ENCODE results near the gene CCT4. TPM values are rescaled to one million over a fixed set of nuclear protein-coding genes. Genes with fewer than 3 reads are reported as not detected.
A peak's percentile ranks its signal among the peaks of the same experiment; 100 is the strongest.

The CCT4 gene
- 10 to 100 TPM; 50.4 to 60.5 TPM for total RNA-seq

DNA sequence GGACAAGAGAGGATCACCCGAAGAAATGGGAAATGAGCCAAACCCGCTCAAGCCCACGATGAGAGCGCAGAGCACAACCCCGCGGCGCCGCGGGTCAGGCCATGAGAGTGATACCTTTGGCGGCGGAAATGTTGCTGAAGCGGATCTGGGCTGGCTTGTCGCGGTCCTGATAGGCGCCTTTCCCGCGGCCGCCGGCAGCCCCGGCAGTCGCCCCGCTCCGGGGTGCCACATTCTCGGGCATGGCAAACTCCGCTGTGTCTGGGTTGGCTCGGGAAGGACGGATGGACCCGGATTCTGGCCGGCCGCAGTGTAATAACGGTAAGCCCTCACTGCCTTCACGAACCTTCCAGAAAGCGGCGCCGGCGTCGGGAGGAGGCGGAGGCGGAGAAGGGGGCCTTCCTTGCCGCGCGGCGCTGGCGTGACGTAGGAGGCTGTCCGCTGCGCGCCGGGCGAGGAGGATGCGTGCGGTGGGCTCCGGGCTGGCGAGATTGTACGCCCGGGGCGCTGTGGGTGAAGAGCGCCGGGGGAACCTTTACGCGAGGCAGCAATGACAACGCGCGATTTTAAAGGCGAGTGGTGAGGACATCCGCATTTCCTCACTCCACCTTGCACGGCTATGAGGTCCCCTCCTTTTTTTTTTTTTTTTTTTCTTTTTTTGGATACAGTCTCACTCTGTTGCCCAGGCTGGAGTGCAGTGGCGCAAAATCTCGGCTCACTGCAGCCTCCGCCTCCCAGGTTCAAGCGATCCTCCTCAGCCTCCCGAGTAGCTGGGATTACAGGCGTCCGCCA, at the start of gene CCT4:
CCT4 (minus strand) TSS at position 390 of the 789 bp plus-strand sequence; CDS start at position 241, 149 bp downstream.
- peak within 1 kb of the TSS; percentile 73 for H3K4me3 ChIP-seq
- no peaks in the 10 kb centered on the region for H3K9me3 ChIP-seq
- peak within 1 kb of the TSS; percentile 80 to 97 for H3K27ac ChIP-seq
- peaks cover 8 to 18% of the 10 kb centered on the region in 2 donors for H3K4me1 ChIP-seq (ENCODE audit: control insufficient read depth in 1 of 2, low read depth in 2 of 2)
- TF ChIP-seq CTCF (IDR thresholded peaks at IDR 0.05), result no peak
- H3K27me3 ChIP-seq (replicated peaks; ENCODE audit: insufficient read depth), result no peaks in the 10 kb centered on the region
- peaks cover 4% of the 10 kb centered on the region for H3K36me3 ChIP-seq
- DNase-seq (ENCODE audit: low spot score) (peak; percentile 49), ATAC-seq (ENCODE audit: insufficient number of reproducible peaks, low FRiP score, low read depth) (peak; percentile 94)

GRCh38 chr2:61937886-61938285, 49.4 kb upstream of the CCT4 start:
- H3K9me3 ChIP-seq, result no peaks in the 10 kb centered on the region
- H3K27ac ChIP-seq, result no peak overlapping the region
- peaks cover 0 to 14% of the 10 kb centered on the region in 2 donors for H3K4me1 ChIP-seq (ENCODE audit: control insufficient read depth in 1 of 2, low read depth in 2 of 2)
- ATAC-seq (ENCODE audit: insufficient number of reproducible peaks, low FRiP score, low read depth) (no peak), DNase-seq (ENCODE audit: low spot score) (no peak)
- no peaks in the 10 kb centered on the region for H3K27me3 ChIP-seq (replicated peaks; ENCODE audit: insufficient read depth)
- no peak for TF ChIP-seq CTCF (IDR thresholded peaks at IDR 0.05)
- no peak overlapping the region for H3K4me3 ChIP-seq
- H3K36me3 ChIP-seq, result no peaks in the 10 kb centered on the region

- no peak overlapping the region for H3K4me3 ChIP-seq
- no peak for ATAC-seq (ENCODE audit: insufficient number of reproducible peaks, low FRiP score, low read depth)
- no peak for TF ChIP-seq CTCF (IDR thresholded peaks at IDR 0.05)
- H3K9me3 ChIP-seq, result no peaks in the 10 kb centered on the region
- H3K4me1 ChIP-seq (ENCODE audit: control insufficient read depth in 1 of 2, low read depth in 2 of 2), result peaks cover 0 to 14% of the 10 kb centered on the region in 2 donors
- no peak overlapping the region for H3K27ac ChIP-seq
- no peaks in the 10 kb centered on the region for H3K27me3 ChIP-seq (replicated peaks; ENCODE audit: insufficient read depth)
- DNase-seq (ENCODE audit: low spot score), result no peak
- H3K36me3 ChIP-seq, result no peaks in the 10 kb centered on the region
Observed at GRCh38 chr2:61937098-61937497, 48.6 kb upstream of the CCT4 start.

DNA sequence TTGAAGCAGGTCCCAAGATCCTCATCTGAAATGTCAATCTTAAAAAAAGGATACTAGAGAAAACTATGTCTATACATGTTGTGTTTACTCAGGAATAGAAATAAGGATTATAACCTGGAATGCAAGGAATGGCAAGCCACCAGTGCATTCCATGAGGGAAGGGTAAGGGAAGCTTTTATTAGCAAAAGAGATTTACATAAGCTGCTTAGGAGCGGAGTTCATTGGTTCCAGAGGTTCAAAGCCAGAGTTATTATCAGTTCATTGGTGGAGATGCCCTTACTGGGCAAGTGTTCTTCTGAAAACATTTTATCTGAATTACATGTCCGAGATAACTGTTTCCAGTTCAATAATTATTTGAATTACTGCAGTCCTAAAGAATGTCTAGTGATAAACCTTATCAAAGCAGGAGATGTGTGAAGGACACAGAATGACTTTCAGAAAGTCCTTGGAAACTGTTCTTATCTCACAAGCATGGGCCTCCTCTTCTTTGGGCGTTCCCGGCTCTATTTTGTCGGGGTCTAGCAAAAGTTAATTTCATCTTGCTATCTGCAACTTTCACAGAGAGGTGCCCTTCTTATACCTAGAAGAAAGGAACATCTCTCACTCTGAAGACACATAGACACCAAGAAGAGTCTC, 40.5 kb upstream of the CCT4 start:
- DNase-seq (ENCODE audit: low spot score), result no peak
- Histone ChIP-seq H3K27ac (no peak overlapping the region), H3K36me3 (no peaks in the 10 kb centered on the region), H3K4me3 (no peak overlapping the region), H3K9me3 (no peaks in the 10 kb centered on the region), H3K4me1 (ENCODE audit: control insufficient read depth in 1 of 2, low read depth in 2 of 2) (peaks cover 0 to 9% of the 10 kb centered on the region in 2 donors), H3K27me3 (replicated peaks; ENCODE audit: insufficient read depth) (no peaks in the 10 kb centered on the region)
- ATAC-seq (ENCODE audit: insufficient number of reproducible peaks, low FRiP score, low read depth), result no peak
- TF ChIP-seq CTCF (IDR thresholded peaks at IDR 0.05), result no peak
